HepG2 (cell line): ENCODE results near the gene ABCC9.

Experiments used
- CC2D1A ChIP-seq: sonication (generic); formaldehyde crosslinking; IDR thresholded peaks from 2 replicates; pipeline ENCODE4 v1.8.1; 2023; ENCODE audit warnings: mild to moderate bottlenecking, missing genetic modification reagents
- CTCF ChIP-seq: sonication (generic); formaldehyde crosslinking; IDR thresholded peaks from 2 replicates; pipeline ENCODE4 v1.5.0; 2020; ENCODE audit warnings: mild to moderate bottlenecking, missing genetic modification reagents, moderate library complexity
- NFIB ChIP-seq: sonication (generic); formaldehyde crosslinking; IDR thresholded peaks from 2 replicates; pipeline ENCODE4 v1.9.0; 2021; ENCODE audit warnings: missing genetic modification reagents, mild to moderate bottlenecking, borderline replicate concordance
- POGK ChIP-seq: sonication (generic); formaldehyde crosslinking; conservative IDR thresholded peaks from 2 replicates; pipeline ENCODE4 v1.8.0; 2022; ENCODE audit warnings: mild to moderate bottlenecking, moderate library complexity, missing genetic modification reagents
- POLR2A ChIP-seq, 2 experiments: IDR thresholded peaks; 2 replicates each; pipeline ENCODE4 v1.6.1; 2011; ENCODE audit warnings: low read depth in 2 of 2, low read length in 2 of 2, mild to moderate bottlenecking in 1 of 2, moderate library complexity in 1 of 2; ENCODE audit not compliant: insufficient read depth in 1 of 2
- POLR2AphosphoS5 ChIP-seq: IDR thresholded peaks from 2 replicates; pipeline ENCODE4 v1.6.1; 2012; ENCODE audit warnings: low read depth, low read length
- RFX5 ChIP-seq: IDR thresholded peaks from 2 replicates; pipeline ENCODE4 v1.6.1; 2011; ENCODE audit warnings: low read depth, low read length, improper control_type of control experiment
- SKI ChIP-seq: fragments of 450-650 bp; IDR thresholded peaks from one replicate; pipeline ENCODE4 v1.6.1; 2018; ENCODE audit warnings: mild to moderate bottlenecking; ENCODE audit not compliant: partially characterized antibody
- SNRNP70 ChIP-seq: fragments of 200-400 bp; formaldehyde crosslinking; IDR thresholded peaks from 2 replicates; pipeline ENCODE4 v1.6.1; 2017; ENCODE audit warnings: mild to moderate bottlenecking, low read depth, low read length, moderate library complexity
- ZNF263 ChIP-seq: sonication (generic); formaldehyde crosslinking; IDR thresholded peaks from 2 replicates; pipeline ENCODE4 v1.4.0; 2020; ENCODE audit warnings: missing genetic modification reagents

- TF ChIP-seq POLR2A (IDR thresholded peaks at IDR 0.05; ENCODE audit: insufficient read depth in 1 of 2, low read depth in 2 of 2, low read length in 2 of 2) (no peak), NFIB (CRISPR knock-in tag) (no peak), CC2D1A (no peak), POGK (CRISPR knock-in tag) (no peak), CTCF (no peak), SNRNP70 (no peak), POLR2AphosphoS5 (no peak), SKI (no peak), ZNF263 (CRISPR knock-in tag) (no peak), RFX5 (no peak)
These were observed 143.7 kb downstream of the ABCC9 start for GRCh38 chr12:21797539-21797938.
